ENCODE data around the gene CFAP99. TPM values are rescaled to one million over a fixed set of nuclear protein-coding genes. Genes with fewer than 3 reads are reported as not detected.

The CFAP99 gene
- total and polyA plus RNA-seq, 2 donors (not counting 1 experiment from before 2014, with no cell fraction given) = under 0.01 TPM; not detected in 1

GRCh38 chr4:2375427-2375826 is 43.3 kb upstream of the CFAP99 start:
- Histone ChIP-seq H3K27me3 (ENCODE audit: control insufficient read depth, insufficient read depth, low read length) (no peaks in the 10 kb centered on the region), H3K9me3 (ENCODE audit: control insufficient read depth, insufficient read depth, low read depth, low read length) (no peaks in the 10 kb centered on the region), H3K4me1 (ENCODE audit: control insufficient read depth, extremely low read depth, insufficient read depth, low read length) (no peaks in the 10 kb centered on the region), H3K9ac (ENCODE audit: insufficient read depth, low read length) (no peak overlapping the region), H3K4me2 (ENCODE audit: extremely low read depth, insufficient read depth, low read length) (no peak overlapping the region), H3K4me3 (replicated peaks in 1 of 4; ENCODE audit: control extremely low read depth in 1 of 4, insufficient read depth in 1 of 4, low read depth in 3 of 4, low read length in 4 of 4) (no peak overlapping the region), H3K27ac (ENCODE audit: insufficient read depth, low read length) (no peak overlapping the region), H3K79me2 (ENCODE audit: control insufficient read depth, insufficient read depth, low read length) (no peaks in the 10 kb centered on the region), H4K20me1 (ENCODE audit: control insufficient read depth, extremely low read depth, insufficient read depth, low read length) (no peaks in the 10 kb centered on the region), H3K36me3 (ENCODE audit: control insufficient read depth, insufficient read depth, low read length) (no peaks in the 10 kb centered on the region), H2AFZ (ENCODE audit: low read length) (no peak overlapping the region)
- TF ChIP-seq CTCF (conservative IDR thresholded peaks at IDR 0.05 in 1 of 2, IDR thresholded peaks at IDR 0.05 in 1 of 2; ENCODE audit: low read depth in 1 of 2, low read length in 2 of 2) = no peak
- DNase-seq (ENCODE audit: low read depth in 2 of 2) = no peak

GRCh38 chr4:2377241-2377640 is 41.5 kb upstream of the CFAP99 start:
- Histone ChIP-seq H3K9me3 (ENCODE audit: control insufficient read depth, insufficient read depth, low read depth, low read length) (no peaks in the 10 kb centered on the region), H3K4me1 (ENCODE audit: control insufficient read depth, extremely low read depth, insufficient read depth, low read length) (no peaks in the 10 kb centered on the region), H3K36me3 (ENCODE audit: control insufficient read depth, insufficient read depth, low read length) (no peaks in the 10 kb centered on the region), H3K27ac (ENCODE audit: insufficient read depth, low read length) (no peak overlapping the region), H3K4me3 (replicated peaks in 1 of 4; ENCODE audit: control extremely low read depth in 1 of 4, insufficient read depth in 1 of 4, low read depth in 3 of 4, low read length in 4 of 4) (no peak overlapping the region), H3K4me2 (ENCODE audit: extremely low read depth, insufficient read depth, low read length) (no peak overlapping the region), H2AFZ (ENCODE audit: low read length) (no peak overlapping the region), H3K9ac (ENCODE audit: insufficient read depth, low read length) (no peak overlapping the region), H3K79me2 (ENCODE audit: control insufficient read depth, insufficient read depth, low read length) (no peaks in the 10 kb centered on the region), H4K20me1 (ENCODE audit: control insufficient read depth, extremely low read depth, insufficient read depth, low read length) (no peaks in the 10 kb centered on the region), H3K27me3 (ENCODE audit: control insufficient read depth, insufficient read depth, low read length) (no peaks in the 10 kb centered on the region)
- DNase-seq (ENCODE audit: low read depth in 2 of 2) = no peak
- TF ChIP-seq CTCF (conservative IDR thresholded peaks at IDR 0.05 in 1 of 2, IDR thresholded peaks at IDR 0.05 in 1 of 2; ENCODE audit: low read depth in 1 of 2, low read length in 2 of 2) = no peak
- TF ChIP-seq EZH2 (IDR thresholded peaks at IDR 0.05; ENCODE audit: low read length, missing control alignments) = no peak

- Histone ChIP-seq H3K9ac (ENCODE audit: insufficient read depth, low read length) (no peak overlapping the region), H2AFZ (ENCODE audit: low read length) (no peak overlapping the region), H3K9me3 (ENCODE audit: control insufficient read depth, insufficient read depth, low read depth, low read length) (no peaks in the 10 kb centered on the region), H3K4me1 (ENCODE audit: control insufficient read depth, extremely low read depth, insufficient read depth, low read length) (no peaks in the 10 kb centered on the region), H3K27me3 (ENCODE audit: control insufficient read depth, insufficient read depth, low read length) (no peaks in the 10 kb centered on the region), H3K79me2 (ENCODE audit: control insufficient read depth, insufficient read depth, low read length) (no peaks in the 10 kb centered on the region), H3K27ac (ENCODE audit: insufficient read depth, low read length) (no peak overlapping the region), H3K36me3 (ENCODE audit: control insufficient read depth, insufficient read depth, low read length) (no peaks in the 10 kb centered on the region), H3K4me3 (replicated peaks in 1 of 4; ENCODE audit: control extremely low read depth in 1 of 4, insufficient read depth in 1 of 4, low read depth in 3 of 4, low read length in 4 of 4) (no peak overlapping the region), H3K4me2 (ENCODE audit: extremely low read depth, insufficient read depth, low read length) (no peak overlapping the region), H4K20me1 (ENCODE audit: control insufficient read depth, extremely low read depth, insufficient read depth, low read length) (no peaks in the 10 kb centered on the region)
- DNase-seq (ENCODE audit: low read depth in 2 of 2) = no peak
- TF ChIP-seq CTCF (conservative IDR thresholded peaks at IDR 0.05 in 1 of 2, IDR thresholded peaks at IDR 0.05 in 1 of 2; ENCODE audit: low read depth in 1 of 2, low read length in 2 of 2) = no peak
- no peak for TF ChIP-seq EZH2 (IDR thresholded peaks at IDR 0.05; ENCODE audit: low read length, missing control alignments)
These were observed 40.4 kb upstream of the CFAP99 start for GRCh38 chr4:2378401-2378800.

All from fibroblast of lung (primary cell).